PC-9 (cell line): ENCODE measurements around the gene SLC4A1AP. TPM values are rescaled to one million over a fixed set of nuclear protein-coding genes. Genes with fewer than 3 reads are reported as not detected.

Experiments
- BruUV-seq: library from RNA; stranded (reverse); fragments of 400-500 nt; replicated peaks from 2 replicates; lab custom pipeline; 2021; lab: Mats Ljungman, UMichigan
- CTCF ChIA-PET: fragments of 300-600 bp; sonication (Branson Sonifier 250); formaldehyde crosslinking; loops from one replicate; lab custom pipeline; 2022; ENCODE audit warnings: antibody characterized with exemption; lab: Charles Lee
- POLR2A ChIA-PET: fragments of 300-600 bp; sonication (Branson Sonifier 250); formaldehyde crosslinking; loops from one replicate; lab custom pipeline; 2022; ENCODE audit warnings: antibody characterized with exemption; ENCODE audit not compliant: unreplicated experiment; lab: Charles Lee
- DNase-seq, 2 experiments: peaks; one replicate each; pipeline versions ENCODE4 v3.0.0 to v3.0.0-alpha.2; 2015 to 2022; ENCODE audit warnings: mixed read lengths in 1 of 2
- H2AFZ ChIP-seq: fragments of 200-600 bp; sonication (generic); 2 replicates; pipeline ENCODE4 v1.8.1; 2017; ENCODE audit warnings: antibody characterized with exemption
- H3F3A ChIP-seq: fragments of 200-600 bp; sonication (generic); 2 replicates; pipeline ENCODE4 v1.8.1; 2017; ENCODE audit warnings: antibody characterized with exemption, mild to moderate bottlenecking, low read depth; ENCODE audit not compliant: insufficient read depth
- H3K27ac ChIP-seq: fragments of 200-600 bp; sonication (generic); 2 replicates; pipeline ENCODE4 v1.6.1; 2016; ENCODE audit warnings: mixed run types
- H3K27me3 ChIP-seq: fragments of 200-600 bp; sonication (generic); 2 replicates; pipeline ENCODE4 v1.6.1; 2016; ENCODE audit warnings: low read depth, mixed run types; ENCODE audit not compliant: insufficient read depth
- H3K36me3 ChIP-seq: fragments of 200-600 bp; sonication (generic); 2 replicates; pipeline ENCODE4 v1.6.1; 2016; ENCODE audit warnings: low read depth, mixed run types
- H3K4me1 ChIP-seq: fragments of 200-600 bp; sonication (generic); replicated peaks from 2 replicates; pipeline ENCODE4 v1.6.1; 2016; ENCODE audit warnings: mixed run types; ENCODE audit not compliant: insufficient read depth
- H3K4me2 ChIP-seq: fragments of 200-600 bp; sonication (generic); 2 replicates; pipeline ENCODE4 v1.6.1; 2017; ENCODE audit warnings: mixed run types
- H3K4me3 ChIP-seq: fragments of 200-600 bp; sonication (generic); 2 replicates; pipeline ENCODE4 v1.6.1; 2016; ENCODE audit warnings: mixed run types
- H3K79me2 ChIP-seq: fragments of 200-600 bp; sonication (generic); 2 replicates; pipeline ENCODE4 v1.6.1; 2017; ENCODE audit warnings: low read depth, mixed run types
- H3K9me2 ChIP-seq: fragments of 200-600 bp; sonication (generic); 2 replicates; pipeline ENCODE4 v1.8.1; 2017; ENCODE audit warnings: mild to moderate bottlenecking; ENCODE audit not compliant: insufficient read depth
- H3K9me3 ChIP-seq: fragments of 200-600 bp; sonication (generic); 2 replicates; pipeline ENCODE4 v1.8.1; 2016; ENCODE audit warnings: low read depth; ENCODE audit not compliant: insufficient read depth
- H4K20me1 ChIP-seq: fragments of 200-600 bp; sonication (generic); 2 replicates; pipeline ENCODE4 v1.8.1; 2017; ENCODE audit not compliant: insufficient read depth
- CTCF ChIP-seq: fragments of 200-600 bp; sonication (generic); conservative IDR thresholded peaks from 2 replicates; pipeline ENCODE4 v1.6.1; 2017; ENCODE audit warnings: mixed run types, antibody characterized with exemption, mild to moderate bottlenecking, moderate library complexity
- EZH2 ChIP-seq: fragments of 200-600 bp; sonication (generic); IDR thresholded peaks from 2 replicates; pipeline ENCODE4 v1.8.0; 2017; ENCODE audit warnings: antibody characterized with exemption, low read depth
- intact Hi-C: fragments of 100-400 bp; cut with micrococcal nuclease; formaldehyde crosslinking; loops from one replicate; pipeline ENCODE4 v1.10.0; 2022; ENCODE audit not compliant: unreplicated experiment
- total RNA-seq: library from RNA; stranded (reverse); gene quantifications from 2 replicates; pipeline ENCODE4 v1.2.3, GENCODE V29; 2021

The SLC4A1AP gene
- total RNA-seq, 1 experiment from 2014 or later, result 22.7 TPM

- TF ChIP-seq EZH2, result no peak
- TF ChIP-seq CTCF, result no peak
- no TSS peak for BruUV-seq
- Histone ChIP-seq H3K27me3 (no peaks in the 10 kb centered on the region), H3K79me2 (peaks cover 7% of the 10 kb centered on the region), H3K9me3 (no peaks in the 10 kb centered on the region), H3F3A (peaks cover 19% of the 10 kb centered on the region), H3K4me3 (no peak overlapping the region), H3K4me2 (no peak overlapping the region), H4K20me1 (no peaks in the 10 kb centered on the region; the same call in none of the 2 replicates), H3K9me2 (no peaks in the 10 kb centered on the region), H2AFZ (no peak overlapping the region), H3K27ac (no peak overlapping the region), H3K36me3 (peaks cover 38% of the 10 kb centered on the region), H3K4me1 (no peaks in the 10 kb centered on the region)
- POLR2A ChIA-PET, result no interaction called here
- CTCF ChIA-PET, result interaction anchor here (0.8 kb wide), 1 partner anchor 769 kb away, joined by 3 read pairs; no protein-coding TSS in a partner anchor
- intact Hi-C loops, result no loop called here
- no peak for DNase-seq
These were observed 48.4 kb upstream of the SLC4A1AP start for GRCh38 chr2:27615316-27615715.

GRCh38 chr2:27621524-27621923 is 42.2 kb upstream of the SLC4A1AP start:
- no peaks in the 10 kb centered on the region; the same call in 1 of the 2 replicates for H4K20me1 ChIP-seq
- no peaks in the 10 kb centered on the region for H3K9me2 ChIP-seq
- H3K4me2 ChIP-seq, result no peak overlapping the region
- H3K9me3 ChIP-seq, result no peaks in the 10 kb centered on the region
- TF ChIP-seq CTCF, result no peak
- TF ChIP-seq EZH2, result no peak
- no peak overlapping the region for H3K27ac ChIP-seq
- DNase-seq, result no peak
- CTCF ChIA-PET, result interaction anchor here (0.6 kb wide), 1 partner anchor 167 kb away, joined by 4 read pairs; no protein-coding TSS in a partner anchor
- peaks cover 21% of the 10 kb centered on the region for H3F3A ChIP-seq
- no peaks in the 10 kb centered on the region for H3K79me2 ChIP-seq
- H3K4me3 ChIP-seq, result no peak overlapping the region
- H3K36me3 ChIP-seq, result peaks cover 46% of the 10 kb centered on the region
- POLR2A ChIA-PET, result no interaction called here
- peaks cover 7% of the 10 kb centered on the region for H3K4me1 ChIP-seq
- H3K27me3 ChIP-seq, result no peaks in the 10 kb centered on the region
- no TSS peak for BruUV-seq
- no peak overlapping the region for H2AFZ ChIP-seq
- intact Hi-C loops, result no loop called here

GRCh38 chr2:27622921-27623384 is 40.7 kb upstream of the SLC4A1AP start:
- Histone ChIP-seq H4K20me1 (no peaks in the 10 kb centered on the region; the same call in 1 of the 2 replicates), H3F3A (peaks cover 28% of the 10 kb centered on the region), H3K4me1 (peaks cover 21% of the 10 kb centered on the region), H2AFZ (no peak overlapping the region), H3K4me3 (no peak overlapping the region), H3K27ac (no peak overlapping the region), H3K9me3 (no peaks in the 10 kb centered on the region), H3K9me2 (no peaks in the 10 kb centered on the region), H3K79me2 (no peaks in the 10 kb centered on the region), H3K36me3 (peaks cover 39% of the 10 kb centered on the region), H3K4me2 (no peak overlapping the region), H3K27me3 (no peaks in the 10 kb centered on the region)
- BruUV-seq, result no TSS peak
- POLR2A ChIA-PET, result no interaction called here
- CTCF ChIA-PET, result no interaction called here
- TF ChIP-seq EZH2 (no peak), CTCF (no peak)
- DNase-seq, result no peak
- intact Hi-C loops, result no loop called here
